Measurements from ENCODE around the gene FOXO1.
"Not testable (repeated sequence)": the region's sequence is repeated elsewhere in the genome, so short reads cannot be mapped to it uniquely, and the experiment has no call there.

FOXO1 gene

GRCh38 chr13:40666045-40666932, at the start of gene FOXO1:
Gene FOXO1, minus strand, starts transcription at chr13:40666641. Its CDS starts 429 bp downstream, at chr13:40666212.
- peak within 1 kb of the TSS; percentile 92 for H3K4me3 ChIP-seq (ENCODE audit: low read length, poor library complexity, severe bottlenecking)
- no peaks in the 10 kb centered on the region for H3F3A ChIP-seq (ENCODE audit: low read depth)
- no peaks in the 10 kb centered on the region for H3K36me3 ChIP-seq (ENCODE audit: insufficient read depth, low read length)
- peak within 1 kb of the TSS; percentile 80 for H3K4me2 ChIP-seq (ENCODE audit: low read depth, low read length, poor library complexity, severe bottlenecking)
- peaks cover 22% of the 10 kb centered on the region for H3K79me2 ChIP-seq (ENCODE audit: insufficient read depth, low read length)
- H3K4me1 ChIP-seq (ENCODE audit: insufficient read depth, low read length, poor library complexity, severe bottlenecking) = peaks cover 25% of the 10 kb centered on the region
- H2AFZ ChIP-seq (ENCODE audit: low read length) = peak within 1 kb of the TSS; percentile 94
- H3K9me3 ChIP-seq (ENCODE audit: insufficient read depth, low read depth, low read length) = no peaks in the 10 kb centered on the region
- H3K27me3 ChIP-seq (ENCODE audit: insufficient read depth, low read length, poor library complexity, severe bottlenecking) = no peaks in the 10 kb centered on the region
- 0 out of 2 replicates have a peak, but pooled peaks have one; percentile 11 for TF ChIP-seq CTCF (conservative IDR thresholded peaks at IDR 0.05; ENCODE audit: low read length)
- no peak for TF ChIP-seq EZH2phosphoT487 (IDR thresholded peaks at IDR 0.05; ENCODE audit: borderline replicate concordance)
- H3K9me2 ChIP-seq (replicated peaks; ENCODE audit: low read depth, low read length) = no peaks in the 10 kb centered on the region
- H4K20me1 ChIP-seq (ENCODE audit: insufficient read depth, low read length, poor library complexity, severe bottlenecking) = peaks cover 6% of the 10 kb centered on the region
- H3K9ac ChIP-seq (ENCODE audit: low read depth, low read length, poor library complexity, severe bottlenecking) = peak within 1 kb of the TSS; percentile 77

GRCh38 chr13:40714433-40714832, 48.0 kb upstream of the FOXO1 start:
- H2AFZ ChIP-seq (ENCODE audit: low read length); H3K4me1 ChIP-seq (ENCODE audit: insufficient read depth, low read length, poor library complexity, severe bottlenecking); H4K20me1 ChIP-seq (ENCODE audit: insufficient read depth, low read length, poor library complexity, severe bottlenecking); H3K27me3 ChIP-seq (ENCODE audit: insufficient read depth, low read length, poor library complexity, severe bottlenecking); H3K9me3 ChIP-seq (ENCODE audit: insufficient read depth, low read depth, low read length); H3K9me2 ChIP-seq (replicated peaks; ENCODE audit: low read depth, low read length); H3K36me3 ChIP-seq (ENCODE audit: insufficient read depth, low read length); H3F3A ChIP-seq (ENCODE audit: low read depth); H3K4me2 ChIP-seq (ENCODE audit: low read depth, low read length, poor library complexity, severe bottlenecking); H3K4me3 ChIP-seq (ENCODE audit: low read length, poor library complexity, severe bottlenecking); H3K9ac ChIP-seq (ENCODE audit: low read depth, low read length, poor library complexity, severe bottlenecking); H3K79me2 ChIP-seq (ENCODE audit: insufficient read depth, low read length): not testable (repeated sequence)

GRCh38 chr13:40706439-40706838, 40.0 kb upstream of the FOXO1 start:
- H3K9me3 ChIP-seq (ENCODE audit: insufficient read depth, low read depth, low read length) = no peaks in the 10 kb centered on the region
- no peak overlapping the region for H3K9ac ChIP-seq (ENCODE audit: low read depth, low read length, poor library complexity, severe bottlenecking)
- no peak for TF ChIP-seq CTCF (conservative IDR thresholded peaks at IDR 0.05; ENCODE audit: low read length)
- no peak for TF ChIP-seq EZH2phosphoT487 (IDR thresholded peaks at IDR 0.05; ENCODE audit: borderline replicate concordance)
- H3K27me3 ChIP-seq (ENCODE audit: insufficient read depth, low read length, poor library complexity, severe bottlenecking) = no peaks in the 10 kb centered on the region
- no peaks in the 10 kb centered on the region for H3K79me2 ChIP-seq (ENCODE audit: insufficient read depth, low read length)
- no peaks in the 10 kb centered on the region for H3K4me1 ChIP-seq (ENCODE audit: insufficient read depth, low read length, poor library complexity, severe bottlenecking)
- H4K20me1 ChIP-seq (ENCODE audit: insufficient read depth, low read length, poor library complexity, severe bottlenecking) = no peaks in the 10 kb centered on the region
- no peaks in the 10 kb centered on the region for H3K9me2 ChIP-seq (replicated peaks; ENCODE audit: low read depth, low read length)
- H3F3A ChIP-seq (ENCODE audit: low read depth) = no peaks in the 10 kb centered on the region
- H3K36me3 ChIP-seq (ENCODE audit: insufficient read depth, low read length) = no peaks in the 10 kb centered on the region
- H3K4me3 ChIP-seq (ENCODE audit: low read length, poor library complexity, severe bottlenecking) = no peak overlapping the region
- no peak overlapping the region for H3K4me2 ChIP-seq (ENCODE audit: low read depth, low read length, poor library complexity, severe bottlenecking)
- no peak overlapping the region for H2AFZ ChIP-seq (ENCODE audit: low read length)
